ENCODE measurements around the gene ZNF200.

ZNF200 gene

DNA sequence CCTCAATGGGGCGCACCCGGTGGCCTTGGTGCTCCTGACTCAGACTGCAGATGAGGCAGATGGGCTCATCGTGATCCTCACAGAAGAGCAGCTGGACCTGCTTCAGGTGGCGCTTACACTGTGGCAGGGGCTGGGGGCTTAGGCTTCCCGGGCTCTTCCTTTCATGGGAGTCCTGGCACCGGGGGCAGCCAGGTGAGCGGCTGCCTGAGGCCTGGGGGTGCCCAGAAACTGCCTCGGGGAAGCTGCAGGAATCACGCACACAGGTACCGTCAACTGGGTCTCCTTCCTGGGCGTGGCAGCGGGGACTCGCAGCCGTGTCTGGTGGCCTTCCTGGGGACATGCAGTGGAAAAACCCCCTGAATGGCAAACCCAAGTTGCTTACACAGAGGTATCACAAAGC lies 14.5 kb upstream of the ZNF200 start:
- H3K4me3 ChIP-seq (ENCODE audit: low read length), result no peak overlapping the region
- 82% methylated on average over 14 of the region's 14 CpGs for WGBS
- H3K9ac ChIP-seq (ENCODE audit: low read depth, low read length), result no peak overlapping the region

DNA sequence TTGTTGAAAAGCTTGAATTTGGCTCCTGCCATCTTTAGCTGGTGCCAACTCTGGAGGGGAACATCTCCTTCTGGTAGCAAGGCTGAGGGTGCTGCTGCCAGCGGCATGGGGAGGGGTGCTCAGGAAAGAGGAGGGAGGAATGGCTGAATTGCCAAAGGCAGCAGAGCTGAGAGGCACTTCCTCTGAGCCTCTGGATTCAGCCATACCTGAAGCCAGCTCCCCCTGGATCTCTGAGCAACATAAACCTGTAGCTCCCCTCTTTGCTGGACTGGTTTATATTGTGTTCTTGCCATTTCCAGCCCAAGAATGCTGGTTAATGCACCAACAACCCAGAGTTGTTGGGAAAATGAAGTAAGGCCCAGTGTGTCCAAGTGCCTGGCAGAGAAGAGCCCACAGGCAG lies 14.1 kb upstream of the ZNF200 start:
- H3K9me3 ChIP-seq (ENCODE audit: insufficient read depth, low read depth, low read length), result no peaks in the 10 kb centered on the region
- H3K27ac ChIP-seq (ENCODE audit: low read depth, low read length), result no peak overlapping the region
- no peaks in the 10 kb centered on the region; the same call in 1 of the 2 replicates for H3K27me3 ChIP-seq (ENCODE audit: insufficient read depth, low read length)
- WGBS, result 82% methylated on average over 1 of the region's 1 CpG
- H3K36me3 ChIP-seq (ENCODE audit: insufficient read depth, low read length), result no peaks in the 10 kb centered on the region
- H3K9ac ChIP-seq (ENCODE audit: low read depth, low read length), result no peak overlapping the region
- H3K4me1 ChIP-seq (ENCODE audit: insufficient read depth, low read length), result no peaks in the 10 kb centered on the region
- no peak overlapping the region for H3K4me3 ChIP-seq (ENCODE audit: low read length)

More for the DNA sequence above, 14.5 kb upstream of the ZNF200 start:
- Histone ChIP-seq H3K27ac (ENCODE audit: low read depth, low read length) (no peak overlapping the region), H3K4me1 (ENCODE audit: insufficient read depth, low read length) (no peaks in the 10 kb centered on the region), H3K9me3 (ENCODE audit: insufficient read depth, low read depth, low read length) (no peaks in the 10 kb centered on the region), H3K36me3 (ENCODE audit: insufficient read depth, low read length) (no peaks in the 10 kb centered on the region), H3K27me3 (ENCODE audit: insufficient read depth, low read length) (no peaks in the 10 kb centered on the region; the same call in 1 of the 2 replicates)

DNA sequence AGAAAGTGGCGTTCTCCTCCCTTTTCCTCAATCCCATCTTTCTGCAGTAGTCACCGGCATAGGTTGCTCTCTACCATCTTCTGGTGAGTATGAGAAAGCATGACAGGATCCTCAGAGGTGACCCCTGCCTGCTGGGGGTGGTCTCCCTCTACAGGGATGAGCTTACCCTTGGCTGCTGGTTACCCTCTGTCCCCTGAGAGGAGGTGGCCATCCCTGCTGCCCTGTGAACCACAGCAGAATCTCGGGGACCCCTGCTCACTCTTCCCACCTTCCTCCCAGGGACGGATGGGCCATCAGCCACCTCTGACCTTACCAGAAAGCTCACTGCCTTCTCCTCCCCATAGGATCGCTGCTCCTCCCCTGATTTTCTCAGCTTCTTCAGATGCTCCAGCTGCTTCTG lies 13.6 kb upstream of the ZNF200 start:
- Histone ChIP-seq H3K9me3 (ENCODE audit: insufficient read depth, low read depth, low read length) (no peaks in the 10 kb centered on the region), H3K4me1 (ENCODE audit: insufficient read depth, low read length) (no peaks in the 10 kb centered on the region), H3K4me3 (ENCODE audit: low read length) (no peak overlapping the region), H3K9ac (ENCODE audit: low read depth, low read length) (no peak overlapping the region), H3K27me3 (ENCODE audit: insufficient read depth, low read length) (no peaks in the 10 kb centered on the region; the same call in 1 of the 2 replicates), H3K36me3 (ENCODE audit: insufficient read depth, low read length) (no peaks in the 10 kb centered on the region), H3K27ac (ENCODE audit: low read depth, low read length) (no peak overlapping the region)
- 82% methylated on average over 5 of the region's 5 CpGs for WGBS

DNA sequence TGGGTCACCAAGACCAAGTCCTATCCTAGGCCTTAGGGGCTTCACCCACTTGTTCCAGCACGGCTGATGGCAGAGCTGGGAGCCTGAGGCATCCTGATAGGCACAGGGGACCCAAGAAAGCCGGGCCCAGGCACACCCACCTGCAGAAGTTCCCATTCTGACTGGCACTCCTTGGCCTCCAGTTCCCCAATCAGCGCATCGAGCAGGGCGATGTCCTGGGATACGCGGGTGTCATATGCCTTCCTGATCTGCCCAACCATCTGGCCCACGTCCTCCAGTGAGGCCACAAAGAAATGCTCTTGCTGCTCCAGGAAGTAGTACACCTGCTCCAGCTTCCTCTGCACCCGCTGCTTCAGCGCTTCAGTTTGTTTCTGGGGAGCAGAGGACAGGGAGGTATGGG lies 11.9 kb upstream of the ZNF200 start:
- 90% methylated on average over 10 of the region's 10 CpGs for WGBS
- H3K27me3 ChIP-seq (ENCODE audit: insufficient read depth, low read length), result no peaks in the 10 kb centered on the region; the same call in 1 of the 2 replicates
- no peak overlapping the region for H3K4me3 ChIP-seq (ENCODE audit: low read length)
- H3K4me1 ChIP-seq (ENCODE audit: insufficient read depth, low read length), result no peaks in the 10 kb centered on the region
- H3K9me3 ChIP-seq (ENCODE audit: insufficient read depth, low read depth, low read length), result no peaks in the 10 kb centered on the region
- H3K27ac ChIP-seq (ENCODE audit: low read depth, low read length), result no peak overlapping the region
- H3K9ac ChIP-seq (ENCODE audit: low read depth, low read length), result no peak overlapping the region
- no peaks in the 10 kb centered on the region for H3K36me3 ChIP-seq (ENCODE audit: insufficient read depth, low read length)

DNA sequence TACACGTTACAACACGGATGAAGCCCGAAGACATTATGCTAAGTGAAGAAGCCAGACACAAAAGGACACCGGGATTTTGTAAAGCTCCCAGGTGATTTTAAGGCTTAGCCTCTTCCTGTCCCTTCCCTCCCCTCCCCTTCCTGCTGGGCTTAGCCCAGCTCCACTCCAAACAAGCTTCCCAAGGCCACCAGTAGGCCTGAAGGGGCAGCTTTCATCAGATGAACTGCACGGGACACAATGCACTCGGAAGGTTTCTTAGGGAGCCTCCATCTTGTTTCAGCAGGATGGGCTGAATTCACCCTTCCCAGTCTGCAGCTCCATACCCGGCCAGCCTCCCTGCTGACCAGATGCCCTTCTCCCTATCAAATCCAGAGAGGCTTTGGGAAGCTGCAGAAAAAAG lies 11.0 kb upstream of the ZNF200 start:
- H3K27ac ChIP-seq (ENCODE audit: low read depth, low read length), result no peak overlapping the region
- no peak overlapping the region for H3K4me3 ChIP-seq (ENCODE audit: low read length)
- no peaks in the 10 kb centered on the region for H3K9me3 ChIP-seq (ENCODE audit: insufficient read depth, low read depth, low read length)
- H3K27me3 ChIP-seq (ENCODE audit: insufficient read depth, low read length), result no peaks in the 10 kb centered on the region; the same call in 1 of the 2 replicates
- no peaks in the 10 kb centered on the region for H3K36me3 ChIP-seq (ENCODE audit: insufficient read depth, low read length)
- WGBS, result 78% methylated on average over 7 of the region's 7 CpGs
- H3K9ac ChIP-seq (ENCODE audit: low read depth, low read length), result no peak overlapping the region
- H3K4me1 ChIP-seq (ENCODE audit: insufficient read depth, low read length), result no peaks in the 10 kb centered on the region

DNA sequence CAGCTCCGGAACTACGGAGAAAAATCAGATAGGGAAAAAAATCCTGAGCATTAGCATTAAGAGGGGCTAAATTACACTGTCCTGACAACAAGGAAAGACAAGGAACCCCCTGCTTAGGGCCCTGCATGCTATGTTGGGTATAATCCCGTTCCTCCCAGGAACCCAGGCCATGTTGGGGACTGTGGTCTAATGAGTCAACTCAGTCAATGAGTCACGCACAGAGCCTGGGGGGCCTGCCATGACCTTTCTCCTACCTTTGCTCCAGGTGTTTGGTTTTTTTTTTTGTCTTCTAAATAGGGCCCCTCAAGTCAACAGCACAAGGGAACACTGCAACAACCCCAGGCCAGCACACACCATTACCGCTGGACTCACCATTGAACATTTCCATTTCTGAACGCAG lies 8.9 kb upstream of the ZNF200 start:
- H3K27ac ChIP-seq (ENCODE audit: low read depth, low read length), result no peak overlapping the region
- no peaks in the 10 kb centered on the region for H3K9me3 ChIP-seq (ENCODE audit: insufficient read depth, low read depth, low read length)
- no peaks in the 10 kb centered on the region; the same call in 1 of the 2 replicates for H3K27me3 ChIP-seq (ENCODE audit: insufficient read depth, low read length)

DNA sequence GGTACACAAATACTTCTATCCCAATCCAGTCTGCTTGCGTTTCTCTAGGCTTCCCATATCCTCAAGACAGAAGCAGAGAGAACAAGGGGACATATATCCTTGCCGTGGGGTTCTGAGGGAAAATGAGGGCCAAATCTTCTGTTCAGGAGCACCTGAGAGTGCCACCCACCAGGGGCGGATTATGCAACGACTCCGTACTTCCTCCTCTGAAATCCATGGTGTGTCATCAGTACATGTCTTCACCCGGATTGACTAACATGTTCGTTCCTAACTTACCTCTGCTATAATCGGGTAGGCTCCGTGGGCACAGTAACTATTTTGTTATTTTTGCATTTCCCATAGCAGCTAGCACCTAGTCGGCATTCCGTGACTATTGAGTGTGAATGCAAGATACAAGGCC lies 7.8 kb upstream of the ZNF200 start:
- H3K36me3 ChIP-seq (ENCODE audit: insufficient read depth, low read length), result no peaks in the 10 kb centered on the region
- no peak overlapping the region for H3K4me3 ChIP-seq (ENCODE audit: low read length)
- no peaks in the 10 kb centered on the region for H3K9me3 ChIP-seq (ENCODE audit: insufficient read depth, low read depth, low read length)
- H3K27me3 ChIP-seq (ENCODE audit: insufficient read depth, low read length), result no peaks in the 10 kb centered on the region; the same call in 1 of the 2 replicates
- H3K9ac ChIP-seq (ENCODE audit: low read depth, low read length), result no peak overlapping the region
- H3K27ac ChIP-seq (ENCODE audit: low read depth, low read length), result no peak overlapping the region
- WGBS, result 83% methylated on average over 11 of the region's 11 CpGs
- H3K4me1 ChIP-seq (ENCODE audit: insufficient read depth, low read length), result no peaks in the 10 kb centered on the region

More for the DNA sequence above, 8.9 kb upstream of the ZNF200 start:
- Histone ChIP-seq H3K36me3 (ENCODE audit: insufficient read depth, low read length) (no peaks in the 10 kb centered on the region), H3K4me1 (ENCODE audit: insufficient read depth, low read length) (no peaks in the 10 kb centered on the region), H3K9ac (ENCODE audit: low read depth, low read length) (no peak overlapping the region), H3K4me3 (ENCODE audit: low read length) (no peak overlapping the region)
- WGBS, result 91% methylated on average over 6 of the region's 6 CpGs

DNA sequence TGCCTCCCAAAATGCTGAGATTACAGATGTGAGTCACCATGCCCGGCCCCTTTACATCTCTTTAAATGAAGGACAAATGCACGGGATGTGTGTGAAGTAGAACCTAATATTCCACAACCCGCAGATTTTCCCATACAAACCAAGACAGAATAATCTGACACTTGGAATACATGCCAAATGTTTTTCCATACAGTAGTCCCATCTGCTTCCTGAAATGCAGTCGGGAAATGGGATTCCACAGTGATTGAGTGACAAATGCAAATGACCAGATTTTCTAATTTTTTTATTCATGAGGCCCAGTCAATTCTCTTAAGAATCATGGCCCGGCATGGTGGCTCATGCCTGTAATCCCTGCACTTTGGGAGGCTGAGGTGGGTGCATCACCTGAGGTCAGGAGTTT lies 6.8 kb upstream of the ZNF200 start:
- Histone ChIP-seq H3K4me1 (ENCODE audit: insufficient read depth, low read length) (no peaks in the 10 kb centered on the region), H3K9me3 (ENCODE audit: insufficient read depth, low read depth, low read length) (0 out of 2 replicates have a peak, but pooled peaks cover 4% of the 10 kb centered on the region), H3K9ac (ENCODE audit: low read depth, low read length) (no peak overlapping the region), H3K27me3 (ENCODE audit: insufficient read depth, low read length) (no peaks in the 10 kb centered on the region; the same call in 1 of the 2 replicates), H3K36me3 (ENCODE audit: insufficient read depth, low read length) (no peaks in the 10 kb centered on the region), H3K27ac (ENCODE audit: low read depth, low read length) (no peak overlapping the region), H3K4me3 (ENCODE audit: low read length) (no peak overlapping the region)
- 63% methylated on average over 5 of the region's 5 CpGs for WGBS

DNA sequence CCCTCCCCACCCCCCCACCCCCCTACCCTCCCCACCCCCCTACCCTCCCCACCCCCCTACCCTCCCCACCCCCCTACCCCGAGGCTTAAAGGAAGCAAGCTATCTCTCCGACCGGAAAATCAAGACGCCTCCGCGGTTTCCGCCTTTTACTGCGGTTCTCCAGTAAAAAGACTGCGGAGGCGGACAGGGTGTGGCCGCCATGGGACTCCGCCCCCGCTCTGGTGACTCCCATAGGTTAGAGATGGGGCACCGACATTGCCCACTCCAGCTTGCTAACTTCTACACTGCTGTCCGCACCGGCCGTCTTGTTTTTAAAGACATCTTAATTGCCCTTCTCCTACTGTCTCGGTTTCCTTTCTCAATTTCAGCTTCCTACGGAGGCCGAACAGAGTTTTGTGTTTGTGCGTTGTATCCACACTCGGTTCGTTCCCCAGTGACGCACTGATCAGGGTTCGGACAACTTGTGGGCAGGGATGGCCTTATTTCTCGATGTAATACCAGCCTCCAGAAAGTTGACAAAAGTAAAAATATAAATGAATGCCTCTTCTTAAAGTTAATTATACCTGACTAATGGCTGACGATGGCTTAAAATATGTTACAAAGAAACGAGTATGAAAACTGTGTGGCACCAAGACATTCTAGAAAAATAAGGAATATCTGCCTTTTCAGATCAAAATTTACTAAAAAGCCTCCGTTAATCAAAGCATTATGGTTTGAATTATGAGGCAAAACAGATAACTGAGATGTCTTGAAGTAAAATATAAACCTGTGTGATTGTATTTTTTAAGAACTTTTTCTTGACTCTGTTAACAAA lies 1.1 kb upstream of the ZNF200 start:
- 87% methylated on average over 29 of the region's 29 CpGs for WGBS
- Histone ChIP-seq H3K27me3 (ENCODE audit: insufficient read depth, low read length) (no peaks in the 10 kb centered on the region), H3K9me3 (ENCODE audit: insufficient read depth, low read depth, low read length) (peaks cover 17% of the 10 kb centered on the region; the same call in 1 of the 2 replicates), H3K27ac (ENCODE audit: low read depth, low read length) (no peak overlapping the region), H3K36me3 (ENCODE audit: insufficient read depth, low read length) (peaks cover 24% of the 10 kb centered on the region), H3K4me1 (ENCODE audit: insufficient read depth, low read length) (no peaks in the 10 kb centered on the region), H3K4me3 (ENCODE audit: low read length) (no peak overlapping the region), H3K9ac (ENCODE audit: low read depth, low read length) (no peak overlapping the region)

GRCh38 chr16:3234543-3234856 lies 458 bp downstream of the ZNF200 start:
- Histone ChIP-seq H3K9me3 (ENCODE audit: insufficient read depth, low read depth, low read length) (peaks cover 30% of the 10 kb centered on the region; the same call in 1 of the 2 replicates), H3K9ac (ENCODE audit: low read depth, low read length) (peak overlapping the region; percentile 91), H3K4me1 (ENCODE audit: insufficient read depth, low read length) (no peaks in the 10 kb centered on the region), H3K27me3 (ENCODE audit: insufficient read depth, low read length) (no peaks in the 10 kb centered on the region), H3K36me3 (ENCODE audit: insufficient read depth, low read length) (peaks cover 40% of the 10 kb centered on the region), H3K4me3 (ENCODE audit: low read length) (peak overlapping the region; percentile 85), H3K27ac (ENCODE audit: low read depth, low read length) (peak overlapping the region; percentile 70)
- WGBS, result 4% methylated on average over 18 of the region's 18 CpGs

DNA sequence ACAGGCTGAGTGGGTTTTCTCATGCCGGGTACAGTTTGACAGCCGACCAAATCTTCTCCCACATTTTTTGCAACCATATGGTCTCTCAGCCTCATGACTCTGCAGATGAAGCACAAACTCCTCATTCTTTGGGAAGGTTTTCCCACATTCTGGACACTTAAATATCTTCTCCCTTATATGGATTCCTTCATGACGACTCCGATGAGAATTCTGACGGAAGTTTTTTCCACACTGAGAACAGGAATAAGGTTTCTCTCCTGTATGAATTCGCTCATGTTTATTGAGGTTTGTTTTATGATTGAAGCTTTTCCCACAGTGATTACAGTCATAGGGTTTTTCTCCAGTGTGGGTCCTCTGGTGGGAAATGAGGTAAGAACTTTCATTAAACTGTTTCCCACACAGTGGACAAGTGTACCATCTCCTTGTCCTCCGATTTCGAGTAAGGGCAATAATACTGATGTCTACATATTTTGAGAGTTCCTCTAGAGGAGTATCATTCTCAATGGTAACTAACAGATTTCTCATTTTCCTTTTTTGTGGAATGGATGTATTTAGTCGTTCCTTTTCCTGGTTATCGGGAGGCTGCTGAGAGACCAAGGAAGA lies 10.9 kb downstream of the ZNF200 start:
- Histone ChIP-seq H3K9me3 (ENCODE audit: insufficient read depth, low read depth, low read length) (peaks cover 76% of the 10 kb centered on the region), H3K4me3 (ENCODE audit: low read length) (no peak overlapping the region), H3K27ac (ENCODE audit: low read depth, low read length) (no peak overlapping the region), H3K36me3 (ENCODE audit: insufficient read depth, low read length) (peaks cover 61% of the 10 kb centered on the region), H3K4me1 (ENCODE audit: insufficient read depth, low read length) (no peaks in the 10 kb centered on the region), H3K9ac (ENCODE audit: low read depth, low read length) (no peak overlapping the region), H3K27me3 (ENCODE audit: insufficient read depth, low read length) (no peaks in the 10 kb centered on the region)
- 96% methylated on average over 10 of the region's 10 CpGs for WGBS
